HepG2 (cell line): Measurements from ENCODE around the gene STOML1. TPM values are rescaled to one million over a fixed set of nuclear protein-coding genes. Genes with fewer than 3 reads are reported as not detected.

Experiments used
- FIP1L1 ChIP-seq: fragments of 200-400 bp; formaldehyde crosslinking; IDR thresholded peaks from 2 replicates; pipeline ENCODE4 v1.6.1; 2018; ENCODE audit warnings: low read depth, mild to moderate bottlenecking, low read length, moderate library complexity, borderline replicate concordance; ENCODE audit not compliant: insufficient read depth
- FOXO1 ChIP-seq: sonication (generic); formaldehyde crosslinking; IDR thresholded peaks from 2 replicates; pipeline ENCODE4 v1.4.0; 2020; ENCODE audit warnings: missing genetic modification reagents
- GABPA ChIP-seq, 2 experiments: IDR thresholded peaks; 2 replicates each; pipeline ENCODE4 v1.6.1; 2011 to 2016; ENCODE audit warnings: low read depth in 2 of 2, low read length in 1 of 2, missing biosample characterization in 1 of 2, missing genetic modification characterization in 1 of 2
- GABPB1 ChIP-seq: IDR thresholded peaks from 2 replicates; pipeline ENCODE4 v1.6.1; 2016; ENCODE audit warnings: mild to moderate bottlenecking, missing genetic modification reagents, moderate library complexity, missing compliant biosample characterization
- GFI1 ChIP-seq: sonication (generic); formaldehyde crosslinking; IDR thresholded peaks from 2 replicates; pipeline ENCODE4 v1.5.0; 2020; ENCODE audit warnings: missing genetic modification reagents, mild to moderate bottlenecking, borderline replicate concordance
- GPN1 ChIP-seq: sonication (generic); formaldehyde crosslinking; IDR thresholded peaks from 2 replicates; pipeline ENCODE4 v1.5.1; 2020; ENCODE audit warnings: missing genetic modification reagents, borderline replicate concordance
- GRHL1 ChIP-seq: sonication (generic); formaldehyde crosslinking; conservative IDR thresholded peaks from 2 replicates; pipeline ENCODE4 v1.8.0; 2022; ENCODE audit warnings: missing genetic modification reagents
- HNRNPL ChIP-seq: fragments of 200-400 bp; formaldehyde crosslinking; IDR thresholded peaks from 2 replicates; pipeline ENCODE4 v1.6.1; 2017; ENCODE audit warnings: mild to moderate bottlenecking, low read depth, low read length
- HOXA3 ChIP-seq: sonication (generic); formaldehyde crosslinking; IDR thresholded peaks from 2 replicates; pipeline ENCODE4 v1.5.0; 2020; ENCODE audit warnings: missing genetic modification reagents
- NAIF1 ChIP-seq: sonication (generic); formaldehyde crosslinking; IDR thresholded peaks from 2 replicates; pipeline ENCODE4 v1.5.0; 2020; ENCODE audit warnings: mild to moderate bottlenecking, missing genetic modification reagents, borderline replicate concordance
- NCOR1 ChIP-seq: fragments of 200-600 bp; sonication (generic); IDR thresholded peaks from 2 replicates; pipeline ENCODE4 v1.7.0; 2017; ENCODE audit warnings: antibody characterized with exemption, low read length, borderline replicate concordance
- NFRKB ChIP-seq: fragments of 450-650 bp; IDR thresholded peaks from 2 replicates; pipeline ENCODE4 v1.6.1; 2017
- NFYB ChIP-seq: sonication (generic); formaldehyde crosslinking; IDR thresholded peaks from 2 replicates; pipeline ENCODE4 v1.4.0; 2020; ENCODE audit warnings: missing genetic modification reagents
- PHF21A ChIP-seq: sonication (generic); formaldehyde crosslinking; IDR thresholded peaks from 2 replicates; pipeline ENCODE4 v1.5.0; 2020; ENCODE audit warnings: mild to moderate bottlenecking, missing genetic modification reagents
- POLR2AphosphoS5 ChIP-seq: IDR thresholded peaks from 2 replicates; pipeline ENCODE4 v1.6.1; 2012; ENCODE audit warnings: low read depth, low read length
- RXRA ChIP-seq: sonication (generic); formaldehyde crosslinking; IDR thresholded peaks from 2 replicates; pipeline ENCODE4 v1.5.1; 2020; ENCODE audit warnings: missing genetic modification reagents
- SALL2 ChIP-seq: sonication (generic); formaldehyde crosslinking; IDR thresholded peaks from 2 replicates; pipeline ENCODE4 v1.8.1; 2023; ENCODE audit warnings: mild to moderate bottlenecking, missing genetic modification reagents, inconsistent platforms
- XRCC5 ChIP-seq: fragments of 200-400 bp; formaldehyde crosslinking; optimal IDR thresholded peaks from 2 replicates; pipeline ENCODE3; 2017; ENCODE audit warnings: mild to moderate bottlenecking, low read length
- ZBTB43 ChIP-seq: sonication (generic); formaldehyde crosslinking; conservative IDR thresholded peaks from 2 replicates; pipeline ENCODE4 v1.4.0; 2020; ENCODE audit warnings: missing genetic modification reagents
- ZNF484 ChIP-seq: sonication (generic); formaldehyde crosslinking; IDR thresholded peaks from 2 replicates; pipeline ENCODE4 v1.5.1; 2020; ENCODE audit warnings: mild to moderate bottlenecking, low read depth, missing genetic modification reagents, borderline replicate concordance
- ZNF501 ChIP-seq: sonication (generic); formaldehyde crosslinking; IDR thresholded peaks from 2 replicates; pipeline ENCODE4 v1.5.1; 2020; ENCODE audit warnings: mild to moderate bottlenecking, moderate library complexity, missing genetic modification reagents
- ZNF512 ChIP-seq: sonication (generic); formaldehyde crosslinking; IDR thresholded peaks from 2 replicates; pipeline ENCODE4 v1.4.0; 2020; ENCODE audit warnings: mild to moderate bottlenecking, missing genetic modification reagents
- ZNF567 ChIP-seq: sonication (generic); formaldehyde crosslinking; IDR thresholded peaks from 2 replicates; pipeline ENCODE4 v1.8.1; 2023; ENCODE audit warnings: mild to moderate bottlenecking, missing genetic modification reagents, borderline replicate concordance
- ZNF639 ChIP-seq: conservative IDR thresholded peaks from 2 replicates; pipeline ENCODE4 v1.6.1; 2018; ENCODE audit warnings: missing genetic modification reagents
- ZNF792 ChIP-seq: IDR thresholded peaks from 2 replicates; pipeline ENCODE4 v1.6.1; 2016
- ZNF83 ChIP-seq: sonication (generic); formaldehyde crosslinking; IDR thresholded peaks from 2 replicates; pipeline ENCODE4 v1.4.0; 2020; ENCODE audit warnings: missing genetic modification reagents, mild to moderate bottlenecking, borderline replicate concordance
- polyA plus RNA-seq, 8 experiments: library from polyadenylated mRNA; depleted of rRNA in 3 of 8; stranded (reverse) in 7 of 8; unstranded in 1 of 8; fragments of >200 nt; fragmentation: Illumina TruSeq in 4 of 8; extraction: Trizol in 4 of 8; gene quantifications; 2 replicates each; pipeline versions ENCODE4 v1.2.1 to v1.2.3, GENCODE V29; 2011 to 2016; ENCODE audit warnings: low read depth in 4 of 8, missing spikeins in 1 of 8, mixed read lengths in 1 of 8; ENCODE audit not compliant: insufficient read depth in 1 of 8
- total RNA-seq, 5 experiments: library from RNA; depleted of rRNA; stranded (reverse); fragments of >200 nt; fragmentation: Illumina TruSeq; extraction: Trizol; gene quantifications; 2 replicates each; pipeline ENCODE4 v1.2.3, GENCODE V29; 2016; ENCODE audit warnings: low read depth in 1 of 5

Gene STOML1
- total and polyA plus RNA-seq, 2 of the 13 experiments (the other 11 are each of a cell fraction or from before 2014, with no cell fraction given), result 3.5 to 3.7 TPM

GRCh38 chr15:73950831-73951561, 41.1 kb downstream of the STOML1 start (continued):
- TF ChIP-seq ZNF639, result no peak
- no peak for TF ChIP-seq ZNF484
- peak; percentile 81 for TF ChIP-seq XRCC5
- no peak for TF ChIP-seq GRHL1
- no peak for TF ChIP-seq SALL2 (CRISPR knock-in tag)
- TF ChIP-seq ZNF501 (CRISPR knock-in tag), result no peak
- TF ChIP-seq FIP1L1, result no peak
- peak; percentile 56 for TF ChIP-seq RXRA (CRISPR knock-in tag)
- no peak for TF ChIP-seq HOXA3 (CRISPR knock-in tag)
- TF ChIP-seq ZNF83 (CRISPR knock-in tag), result no peak
- no peak for TF ChIP-seq ZNF512 (CRISPR knock-in tag)
- TF ChIP-seq POLR2AphosphoS5, result no peak
- no peak for TF ChIP-seq ZBTB43 (CRISPR knock-in tag)
- TF ChIP-seq GPN1 (CRISPR knock-in tag), result no peak
- TF ChIP-seq PHF21A (CRISPR knock-in tag), result 0 out of 2 replicates have a peak, but pooled peaks have one; percentile 27
- no peak for TF ChIP-seq NAIF1 (CRISPR knock-in tag)
- TF ChIP-seq GABPB1, result peak; percentile 63
- TF ChIP-seq ZNF567 (CRISPR knock-in tag), result no peak
- TF ChIP-seq FOXO1, result 0 out of 2 replicates have a peak, but pooled peaks have one; percentile 16
- no peak for TF ChIP-seq GFI1 (CRISPR knock-in tag)
- TF ChIP-seq ZNF792, result no peak
- no peak for TF ChIP-seq NFYB (CRISPR knock-in tag)
- TF ChIP-seq NFRKB, result no peak
- TF ChIP-seq HNRNPL, result no peak
- TF ChIP-seq GABPA (IDR thresholded peaks at IDR 0.05; ENCODE audit: low read depth, low read length), result no peak
- peak; percentile 46; the same call in 1 of the 2 replicates for TF ChIP-seq GABPA (CRISPR knock-in tag; IDR thresholded peaks at IDR 0.05; ENCODE audit: low read depth)
- no peak for TF ChIP-seq NCOR1
